HepG2 (cell line): ENCODE results near the gene SMIM13. TPM values are rescaled to one million over a fixed set of nuclear protein-coding genes. Genes with fewer than 3 reads are reported as not detected.

Source experiments
- ATAC-seq: fragments of 200-7000 bp; cut with Tn5 transposase; 3 replicates; pipeline ENCODE4 v1.9.1; 2020; ENCODE audit warnings: mild to moderate bottlenecking, moderate library complexity
- BruUV-seq: library from RNA; stranded (reverse); fragments of 400-500 nt; replicated peaks from 2 replicates; lab custom pipeline; 2021; lab: Mats Ljungman, UMichigan
- CTCF ChIA-PET: fragments of 300-600 bp; formaldehyde crosslinking; extraction: SDS; loops from one replicate; lab custom pipeline; 2021; ENCODE audit warnings: low total read pairs, inconsistent platforms, low intra/inter-chr PET ratio; lab: Yijun Ruan, JAX
- POLR2A ChIA-PET: fragments of 350-600 bp; sonication (Branson Sonifier 250); formaldehyde crosslinking; loops from one replicate; lab custom pipeline; 2020; ENCODE audit warnings: antibody characterized with exemption, inconsistent platforms; lab: Yijun Ruan, JAX
- DNase-seq: peaks from one replicate; pipeline ENCODE4 v3.0.0-alpha.2; 2015; ENCODE audit warnings: low spot score
- FAIRE-seq: peaks from 3 replicates; lab custom pipeline; 2011; peaks lifted over from hg19 to GRCh38; lab: Jason Lieb, UNC
- H2AFZ ChIP-seq: one replicate; pipeline ENCODE4 v1.6.1; 2011; ENCODE audit warnings: low read length, inconsistent platforms
- H3K27ac ChIP-seq: fragments of 300-600 bp; 3 replicates; pipeline ENCODE4 v1.8.0; 2011; ENCODE audit warnings: mixed run types, mild to moderate bottlenecking, mixed read lengths, low read length, inconsistent platforms; ENCODE audit not compliant: insufficient read depth; ENCODE audit errors: extremely low read length
- H3K27me3 ChIP-seq, 2 experiments: fragments of 200-600 bp in 1 of 2; 2 replicates in 1 of 2; 3 replicates in 1 of 2; pipeline versions ENCODE4 v1.6.0 to v1.8.0; 2011; ENCODE audit warnings: low read length in 2 of 2, mild to moderate bottlenecking in 2 of 2, moderate library complexity in 2 of 2, inconsistent platforms in 1 of 2; ENCODE audit not compliant: insufficient read depth in 2 of 2, control insufficient read depth in 1 of 2
- H3K36me3 ChIP-seq, 2 experiments: fragments of 200-600 bp in 1 of 2; replicated peaks in 1 of 2; 2 replicates in 1 of 2; 3 replicates in 1 of 2; pipeline versions ENCODE4 v1.5.1 to v1.8.0; 2011; ENCODE audit warnings: low read length in 2 of 2, inconsistent platforms in 1 of 2; ENCODE audit not compliant: insufficient read depth in 2 of 2, control insufficient read depth in 1 of 2
- H3K4me1 ChIP-seq: 2 replicates; pipeline ENCODE4 v1.5.1; 2012; ENCODE audit warnings: low read length, inconsistent platforms; ENCODE audit not compliant: insufficient read depth
- H3K4me2 ChIP-seq: 2 replicates; pipeline ENCODE4 v1.6.0; 2011; ENCODE audit warnings: low read depth, low read length, inconsistent platforms
- H3K4me3 ChIP-seq, 3 experiments: fragments of 200-600 bp in 1 of 3; sonication (generic), shearing (Covaris generic) in 1 of 3; replicated peaks in 1 of 3; 2 replicates each; pipeline ENCODE4 v1.5.1; 2011 to 2016; ENCODE audit warnings: low read length in 3 of 3, inconsistent platforms in 2 of 3, low read depth in 2 of 3, mild to moderate bottlenecking in 2 of 3, control low read depth in 1 of 3, mixed read lengths in 1 of 3; ENCODE audit not compliant: insufficient read depth in 1 of 3
- H3K79me2 ChIP-seq: one replicate; pipeline ENCODE4 v1.6.1; 2011; ENCODE audit warnings: low read length, inconsistent platforms; ENCODE audit not compliant: insufficient read depth
- H3K9ac ChIP-seq: 2 replicates; pipeline ENCODE4 v1.6.0; 2011; ENCODE audit warnings: mild to moderate bottlenecking, low read depth, low read length, inconsistent platforms; ENCODE audit not compliant: insufficient read depth
- H3K9me3 ChIP-seq: 2 replicates; pipeline ENCODE4 v1.5.1; 2012; ENCODE audit warnings: mild to moderate bottlenecking, low read length
- H4K20me1 ChIP-seq: 2 replicates; pipeline ENCODE4 v1.6.0; 2011; ENCODE audit warnings: inconsistent platforms, mild to moderate bottlenecking, low read length, moderate library complexity; ENCODE audit not compliant: insufficient read depth
- HOXD1 ChIP-seq: sonication (generic); formaldehyde crosslinking; IDR thresholded peaks from 2 replicates; pipeline ENCODE4 v1.5.0; 2020; ENCODE audit warnings: missing genetic modification reagents
- ZFAT ChIP-seq: sonication (generic); formaldehyde crosslinking; conservative IDR thresholded peaks from 2 replicates; pipeline ENCODE4 v1.8.1; 2023; ENCODE audit warnings: missing genetic modification reagents, inconsistent platforms
- ZNF205 ChIP-seq: IDR thresholded peaks from 2 replicates; pipeline ENCODE4 v1.6.1; 2018; ENCODE audit warnings: missing biosample characterization, missing genetic modification reagents
- ZNF577 ChIP-seq: sonication (generic); formaldehyde crosslinking; IDR thresholded peaks from 2 replicates; pipeline ENCODE4 v1.4.0; 2020; ENCODE audit warnings: mild to moderate bottlenecking, low read depth, missing genetic modification reagents, borderline replicate concordance
- WGBS: methylation state at CpG from one replicate; pipeline ENCODE4 v1.1.6; 2017; ENCODE audit warnings: low lambda C conversion rate; 5-methylcytosine and 5-hydroxymethylcytosine counted together
- in situ Hi-C: cut with HindIII; loops from 2 replicates; pipeline ENCODE4 v1.10.0; 2017; ENCODE audit warnings: low pct_unique_long_range_greater_than_20kb; ENCODE audit not compliant: extremely low pct_ligation_motif_present
- intact Hi-C: fragments of 100-400 bp; cut with micrococcal nuclease; formaldehyde crosslinking; loops from one replicate; pipeline ENCODE4 v1.10.0; 2022; ENCODE audit not compliant: unreplicated experiment
- polyA plus RNA-seq, 8 experiments: library from polyadenylated mRNA; depleted of rRNA in 3 of 8; stranded (reverse) in 7 of 8; unstranded in 1 of 8; fragments of >200 nt; fragmentation: Illumina TruSeq in 4 of 8; extraction: Trizol in 4 of 8; gene quantifications; 2 replicates each; pipeline versions ENCODE4 v1.2.1 to v1.2.3, GENCODE V29; 2011 to 2016; ENCODE audit warnings: low read depth in 4 of 8, missing spikeins in 1 of 8, mixed read lengths in 1 of 8; ENCODE audit not compliant: insufficient read depth in 1 of 8
- total RNA-seq, 5 experiments: library from RNA; depleted of rRNA; stranded (reverse); fragments of >200 nt; fragmentation: Illumina TruSeq; extraction: Trizol; gene quantifications; 2 replicates each; pipeline ENCODE4 v1.2.3, GENCODE V29; 2016; ENCODE audit warnings: low read depth in 1 of 5
- TF ChIP-seq, protein P1 (sequence below): sonication (generic); IDR thresholded peaks from 2 replicates; pipeline ENCODE4 v1.6.1; 2016; ENCODE audit warnings: low read depth, borderline replicate concordance
- TF ChIP-seq, protein P2 (sequence below): IDR thresholded peaks from 2 replicates; pipeline ENCODE4 v1.6.1; 2016; ENCODE audit warnings: mild to moderate bottlenecking, missing biosample characterization, missing genetic modification reagents

The SMIM13 gene
- total and polyA plus RNA-seq, 2 of the 13 experiments (the other 11 are each of a cell fraction or from before 2014, with no cell fraction given): 2.7 to 10.2 TPM

DNA sequence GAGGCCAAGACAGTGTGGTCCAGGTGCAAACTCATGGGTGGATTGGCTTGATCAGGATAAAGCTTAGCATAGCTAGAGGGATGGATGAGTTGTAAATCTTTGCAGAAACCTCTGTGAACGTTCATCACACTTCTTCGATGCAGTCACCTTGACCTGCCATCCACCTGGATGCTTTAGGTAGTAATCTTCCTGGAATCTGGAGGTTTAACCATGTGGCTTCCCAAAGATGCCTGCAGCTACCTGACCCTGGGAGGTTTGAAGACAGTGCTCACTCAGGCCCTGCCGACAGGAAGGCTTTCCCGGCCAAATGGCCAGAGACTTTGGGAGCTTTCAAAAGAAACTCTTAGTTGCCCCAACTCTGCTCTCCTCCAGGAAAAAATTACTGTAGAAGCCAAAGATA, 73.3 kb downstream of the SMIM13 start:
- intact Hi-C loops: no loop called here
- Histone ChIP-seq H3K4me2 (no peak overlapping the region), H3K4me1 (peaks cover 24% of the 10 kb centered on the region), H3K27me3 (no peaks in the 10 kb centered on the region), H3K9me3 (no peaks in the 10 kb centered on the region), H3K36me3 (no peaks in the 10 kb centered on the region), H3K9ac (no peak overlapping the region), H2AFZ (no peak overlapping the region), H4K20me1 (no peaks in the 10 kb centered on the region), H3K79me2 (no peaks in the 10 kb centered on the region)
- FAIRE-seq (no peak), ATAC-seq (no peak), DNase-seq (no peak)
- CTCF ChIA-PET: no interaction called here
- POLR2A ChIA-PET: no interaction called here
- BruUV-seq: no TSS peak
- 97% methylated on average over 4 of the region's 4 CpGs for WGBS
- TF ChIP-seq, protein P1, sequence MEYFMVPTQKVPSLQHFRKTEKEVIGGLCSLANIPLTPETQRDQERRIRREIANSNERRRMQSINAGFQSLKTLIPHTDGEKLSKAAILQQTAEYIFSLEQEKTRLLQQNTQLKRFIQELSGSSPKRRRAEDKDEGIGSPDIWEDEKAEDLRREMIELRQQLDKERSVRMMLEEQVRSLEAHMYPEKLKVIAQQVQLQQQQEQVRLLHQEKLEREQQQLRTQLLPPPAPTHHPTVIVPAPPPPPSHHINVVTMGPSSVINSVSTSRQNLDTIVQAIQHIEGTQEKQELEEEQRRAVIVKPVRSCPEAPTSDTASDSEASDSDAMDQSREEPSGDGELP: no peak
- TF ChIP-seq ZNF577 (CRISPR knock-in tag): no peak
- TF ChIP-seq, all 625 proteins: peak for 0
- no peak overlapping the region for H3K27ac ChIP-seq
- in situ Hi-C loops: no loop called here
- H3K4me3 ChIP-seq: no peak overlapping the region

DNA sequence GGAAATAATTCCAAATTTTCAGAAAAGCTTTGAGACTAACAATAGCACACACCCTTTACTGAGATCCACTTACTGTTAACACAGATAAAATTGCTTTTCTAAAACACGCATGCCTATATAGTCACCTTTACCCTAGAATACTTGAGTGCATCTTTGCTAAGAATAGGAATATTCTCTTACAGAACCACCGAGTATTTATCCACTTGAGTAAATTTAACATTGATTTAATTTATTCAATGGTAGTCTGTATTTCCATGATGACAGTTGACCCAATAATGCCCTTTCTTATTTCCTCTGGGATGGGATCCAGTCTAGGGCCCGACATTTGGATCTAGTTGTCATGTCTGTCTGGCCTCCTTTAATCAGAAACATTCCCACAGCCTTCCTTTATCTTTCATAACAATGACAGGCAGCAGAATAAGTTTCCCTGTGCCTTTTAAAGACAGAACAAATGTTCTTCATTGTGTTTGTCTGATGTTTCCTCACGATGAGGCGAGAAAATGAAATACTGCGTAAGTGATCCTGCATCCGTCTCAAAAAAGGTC, 74.5 kb downstream of the SMIM13 start:
- no peak for ATAC-seq
- Histone ChIP-seq H3K9me3 (no peaks in the 10 kb centered on the region), H3K4me1 (peaks cover 32% of the 10 kb centered on the region), H3K79me2 (no peaks in the 10 kb centered on the region), H3K9ac (no peak overlapping the region), H4K20me1 (no peaks in the 10 kb centered on the region), H3K36me3 (no peaks in the 10 kb centered on the region), H3K4me2 (no peak overlapping the region), H3K27me3 (no peaks in the 10 kb centered on the region), H3K27ac (no peak overlapping the region), H2AFZ (no peak overlapping the region), H3K4me3 (no peak overlapping the region)
- POLR2A ChIA-PET: no interaction called here
- no peak for TF ChIP-seq HOXD1 (CRISPR knock-in tag)
- TF ChIP-seq ZNF205 (CRISPR knock-in tag): no peak
- TF ChIP-seq, protein P2, sequence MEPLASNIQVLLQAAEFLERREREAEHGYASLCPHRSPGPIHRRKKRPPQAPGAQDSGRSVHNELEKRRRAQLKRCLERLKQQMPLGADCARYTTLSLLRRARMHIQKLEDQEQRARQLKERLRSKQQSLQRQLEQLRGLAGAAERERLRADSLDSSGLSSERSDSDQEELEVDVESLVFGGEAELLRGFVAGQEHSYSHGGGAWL (CRISPR knock-in tag): no peak
- TF ChIP-seq ZFAT: no peak
- CTCF ChIA-PET: no interaction called here
- no TSS peak for BruUV-seq
- DNase-seq: no peak
- FAIRE-seq: no peak
- intact Hi-C loops: no loop called here
- 88% methylated on average over 7 of the region's 7 CpGs for WGBS
- in situ Hi-C loops: no loop called here
